ENCODE results near the gene TNFRSF1A. TPM values are rescaled to one million over a fixed set of nuclear protein-coding genes. Genes with fewer than 3 reads are reported as not detected.

The TNFRSF1A gene
- total and polyA plus RNA-seq, 9 of the 15 experiments (the other 6 are each of a cell fraction or from before 2014, with no cell fraction given), result 0.76 to 43.5 (median 30.0) TPM

GRCh38 chr12:6363330-6364043 lies 21.6 kb upstream of the TNFRSF1A start (continued):
- TF ChIP-seq ATF3 (IDR thresholded peaks at IDR 0.05) (no peak), ATF3 (CRISPR knock-in tag; conservative IDR thresholded peaks at IDR 0.05) (no peak), PTBP1 (IDR thresholded peaks at IDR 0.05; ENCODE audit: low read depth, low read length) (no peak), RBM17 (IDR thresholded peaks at IDR 0.05; ENCODE audit: borderline replicate concordance, low read depth, low read length) (no peak), ZNF274 (IDR thresholded peaks at IDR 0.05; ENCODE audit: borderline replicate concordance, low read depth, low read length) (no peak), HINFP (tag; conservative IDR thresholded peaks at IDR 0.05; ENCODE audit: low read depth) (no peak), ATF6 (CRISPR knock-in tag; IDR thresholded peaks at IDR 0.05) (no peak), POLR2G (IDR thresholded peaks at IDR 0.05; ENCODE audit: low read depth, low read length) (peak; percentile 84), TAF1 (IDR thresholded peaks at IDR 0.05; ENCODE audit: control insufficient read depth, extremely low read depth, insufficient read depth, low read length, severe bottlenecking) (peak; percentile 48), ELF4 (CRISPR knock-in tag; IDR thresholded peaks at IDR 0.05) (no peak), HMG20A (CRISPR knock-in tag; conservative IDR thresholded peaks at IDR 0.05) (no peak), ZBTB8A (IDR thresholded peaks at IDR 0.05; ENCODE audit: partially characterized antibody) (no peak), POLR2B (IDR thresholded peaks at IDR 0.05; ENCODE audit: low read depth, partially characterized antibody) (peak; percentile 48), CCNT2 (IDR thresholded peaks at IDR 0.05; ENCODE audit: borderline replicate concordance, extremely low read depth, insufficient read length, low read depth, low read length) (peak; percentile 20), ZNF134 (CRISPR knock-in tag; conservative IDR thresholded peaks at IDR 0.05) (no peak), FOXK2 (conservative IDR thresholded peaks at IDR 0.05 in 1 of 2, IDR thresholded peaks at IDR 0.05 in 1 of 2; ENCODE audit: low read depth in 2 of 2) (0 out of 4 replicates have a peak, but pooled peaks of 1 of the 2 experiments have one; percentile 9), RBM15 (IDR thresholded peaks at IDR 0.05; ENCODE audit: insufficient read depth, low read length) (no peak), SMC3 (conservative IDR thresholded peaks at IDR 0.05; ENCODE audit: insufficient read depth, low read depth, low read length) (no peak), HDAC1 (IDR thresholded peaks at IDR 0.05) (peak in 1 of 2 experiments; percentile 47; a peak in 1 of 4 replicates), ZNF146 (CRISPR knock-in tag; IDR thresholded peaks at IDR 0.05; ENCODE audit: unreplicated experiment) (no peak), TRIM28 (IDR thresholded peaks at IDR 0.05) (no peak), L3MBTL2 (IDR thresholded peaks at IDR 0.05) (peak; percentile 52; the same call in 1 of the 2 replicates), PKNOX1 (IDR thresholded peaks at IDR 0.05) (no peak)

All from K562 (cell line).